ENCODE results near the gene TEKT3.

Gene TEKT3

DNA sequence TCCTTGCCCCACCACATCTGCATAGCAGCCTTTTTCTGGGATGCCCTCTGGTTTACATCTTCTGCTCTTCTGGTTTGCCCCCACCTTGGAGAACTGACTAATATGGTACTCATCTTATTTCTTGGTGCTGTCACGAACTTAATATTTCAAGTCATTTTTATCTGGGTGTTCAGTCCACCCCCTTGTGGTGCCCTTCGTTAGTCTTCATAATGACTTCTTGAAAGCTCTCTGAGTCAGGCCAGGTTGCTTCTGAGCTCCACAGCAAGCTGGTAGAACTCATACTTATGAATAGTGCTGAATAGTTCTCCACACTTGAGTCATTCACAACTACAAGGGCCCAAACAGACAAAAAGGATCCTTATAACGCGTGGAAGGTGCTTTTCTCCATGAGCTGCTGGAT is 35.8 kb upstream of the TEKT3 start:
- H3K4me3 ChIP-seq (ENCODE audit: low read length) = peak overlapping the region; percentile 48
- no peaks in the 10 kb centered on the region for H3K36me3 ChIP-seq (ENCODE audit: control insufficient read depth, insufficient read depth, low read length, severe bottlenecking)
- H3K9ac ChIP-seq (ENCODE audit: low read length) = peak overlapping the region; percentile 46
- peak; percentile 20 for DNase-seq (ENCODE audit: low read depth)
- peaks cover 19% of the 10 kb centered on the region for H3K4me1 ChIP-seq (ENCODE audit: control insufficient read depth, insufficient read depth, low read length)
- no peaks in the 10 kb centered on the region for H3K27me3 ChIP-seq (replicated peaks; ENCODE audit: control insufficient read depth, insufficient read depth, low read length)
- no peaks in the 10 kb centered on the region for H3K9me3 ChIP-seq (ENCODE audit: control insufficient read depth, low read length)

DNA sequence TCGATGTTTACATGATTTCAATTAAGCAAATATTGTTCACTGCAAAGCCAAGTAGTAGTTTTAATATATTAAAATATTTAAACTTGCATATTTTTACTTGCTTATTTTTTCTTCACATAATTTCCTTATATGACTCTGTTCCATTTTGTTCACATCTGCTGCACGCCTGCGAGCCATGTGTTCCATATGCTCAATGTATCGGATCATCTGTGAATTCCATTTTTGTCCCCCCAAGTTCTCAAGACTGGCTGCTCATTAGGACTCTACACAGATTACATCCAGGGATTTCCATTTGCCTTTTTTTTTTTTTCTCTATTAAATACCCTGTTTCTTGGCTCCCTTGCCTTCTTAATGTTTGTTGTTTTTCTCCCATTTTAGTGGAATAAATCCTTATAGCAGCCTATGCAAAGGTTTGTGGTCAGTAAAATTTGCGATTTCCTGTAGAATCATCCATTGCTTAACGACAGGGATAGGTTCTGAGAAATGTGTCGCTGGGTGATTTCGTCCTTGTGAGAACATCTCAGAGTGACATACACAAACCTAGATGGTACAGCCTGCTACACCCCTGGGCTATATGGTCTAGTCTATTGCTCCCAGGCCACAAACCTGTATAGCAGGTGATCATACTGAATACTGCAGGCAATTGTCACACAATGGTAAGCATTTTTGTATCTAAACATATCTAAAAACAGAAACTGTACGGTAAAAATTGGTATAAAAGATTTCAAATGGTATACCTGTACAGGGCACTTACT is 30.2 kb upstream of the TEKT3 start:
- no peak overlapping the region for H3K4me3 ChIP-seq (ENCODE audit: low read length)
- no peak overlapping the region for H3K9ac ChIP-seq (ENCODE audit: low read length)
- DNase-seq (ENCODE audit: low read depth) = no peak
- H3K9me3 ChIP-seq (ENCODE audit: control insufficient read depth, low read length) = no peaks in the 10 kb centered on the region
- no peaks in the 10 kb centered on the region for H3K27me3 ChIP-seq (replicated peaks; ENCODE audit: control insufficient read depth, insufficient read depth, low read length)
- H3K36me3 ChIP-seq (ENCODE audit: control insufficient read depth, insufficient read depth, low read length, severe bottlenecking) = no peaks in the 10 kb centered on the region
- no peaks in the 10 kb centered on the region for H3K4me1 ChIP-seq (ENCODE audit: control insufficient read depth, insufficient read depth, low read length)

DNA sequence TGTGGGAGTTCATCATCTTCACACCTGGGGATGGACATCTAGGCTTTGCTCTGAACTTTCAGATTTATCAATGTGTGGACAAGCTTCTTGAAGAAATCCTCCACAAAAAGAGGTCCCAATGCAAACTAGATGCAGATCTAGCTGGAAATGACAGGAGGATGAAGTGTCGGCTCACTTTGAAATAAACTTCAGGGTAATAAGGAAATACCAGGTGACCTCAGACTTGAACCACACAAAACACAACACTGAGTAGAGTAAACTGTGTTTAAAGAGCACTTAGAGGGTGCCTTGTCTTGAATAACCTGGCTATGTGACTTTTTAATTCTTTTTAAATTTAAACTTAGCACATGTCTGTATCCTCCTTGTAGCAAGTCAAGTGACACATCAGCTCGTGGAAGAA is 27.2 kb upstream of the TEKT3 start:
- Histone ChIP-seq H3K9ac (ENCODE audit: low read length) (no peak overlapping the region), H3K27me3 (replicated peaks; ENCODE audit: control insufficient read depth, insufficient read depth, low read length) (no peaks in the 10 kb centered on the region), H3K4me1 (ENCODE audit: control insufficient read depth, insufficient read depth, low read length) (peaks cover 7% of the 10 kb centered on the region), H3K4me3 (ENCODE audit: low read length) (no peak overlapping the region), H3K9me3 (ENCODE audit: control insufficient read depth, low read length) (no peaks in the 10 kb centered on the region), H3K36me3 (ENCODE audit: control insufficient read depth, insufficient read depth, low read length, severe bottlenecking) (no peaks in the 10 kb centered on the region)
- DNase-seq (ENCODE audit: low read depth) = no peak

DNA sequence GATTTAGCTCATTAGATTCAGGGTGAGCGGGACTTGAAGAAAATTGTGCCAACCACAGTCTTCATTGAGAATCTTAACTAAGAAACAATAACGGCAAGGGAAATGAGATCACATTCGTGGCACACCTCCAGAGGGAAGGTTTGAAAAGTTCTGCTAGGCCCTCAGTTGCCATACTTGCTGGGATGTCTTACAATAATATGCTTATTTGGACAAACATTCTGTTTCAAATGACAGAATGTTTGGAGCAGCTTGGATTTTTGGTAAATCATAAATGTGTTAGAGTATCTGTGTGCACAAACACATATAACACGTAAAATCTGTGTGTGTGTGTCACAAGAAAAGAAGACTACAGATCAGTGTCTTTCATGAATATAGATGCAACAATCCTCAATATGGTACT is 24.6 kb upstream of the TEKT3 start:
- H3K4me3 ChIP-seq (ENCODE audit: low read length) = no peak overlapping the region
- peaks cover 7% of the 10 kb centered on the region for H3K4me1 ChIP-seq (ENCODE audit: control insufficient read depth, insufficient read depth, low read length)
- no peaks in the 10 kb centered on the region for H3K27me3 ChIP-seq (replicated peaks; ENCODE audit: control insufficient read depth, insufficient read depth, low read length)
- no peak for DNase-seq (ENCODE audit: low read depth)
- no peak overlapping the region for H3K9ac ChIP-seq (ENCODE audit: low read length)
- H3K36me3 ChIP-seq (ENCODE audit: control insufficient read depth, insufficient read depth, low read length, severe bottlenecking) = no peaks in the 10 kb centered on the region
- no peaks in the 10 kb centered on the region for H3K9me3 ChIP-seq (ENCODE audit: control insufficient read depth, low read length)

DNA sequence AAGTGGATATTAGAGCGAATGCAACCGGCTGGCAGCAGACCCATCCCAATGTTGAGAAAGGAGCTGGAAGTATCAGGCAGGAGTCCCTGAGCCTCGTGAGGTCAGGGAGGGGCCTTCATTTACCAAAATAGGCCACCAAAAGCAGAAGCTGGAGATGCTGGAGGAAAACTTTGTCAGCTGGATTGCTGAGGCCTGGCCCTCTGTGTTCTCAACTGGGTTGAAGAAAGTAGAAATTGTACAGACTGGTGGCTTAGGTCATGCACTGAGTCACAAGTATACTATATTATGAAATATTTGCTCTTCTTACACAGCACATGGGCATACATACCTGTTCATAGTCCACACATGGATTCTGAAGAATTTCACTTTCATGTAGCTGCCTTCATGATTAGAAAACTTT is 23.2 kb upstream of the TEKT3 start:
- H3K36me3 ChIP-seq (ENCODE audit: control insufficient read depth, insufficient read depth, low read length, severe bottlenecking) = no peaks in the 10 kb centered on the region
- H3K9me3 ChIP-seq (ENCODE audit: control insufficient read depth, low read length) = no peaks in the 10 kb centered on the region
- H3K9ac ChIP-seq (ENCODE audit: low read length) = no peak overlapping the region
- no peaks in the 10 kb centered on the region for H3K27me3 ChIP-seq (replicated peaks; ENCODE audit: control insufficient read depth, insufficient read depth, low read length)
- H3K4me3 ChIP-seq (ENCODE audit: low read length) = no peak overlapping the region
- peaks cover 7% of the 10 kb centered on the region for H3K4me1 ChIP-seq (ENCODE audit: control insufficient read depth, insufficient read depth, low read length)
- no peak for DNase-seq (ENCODE audit: low read depth)

DNA sequence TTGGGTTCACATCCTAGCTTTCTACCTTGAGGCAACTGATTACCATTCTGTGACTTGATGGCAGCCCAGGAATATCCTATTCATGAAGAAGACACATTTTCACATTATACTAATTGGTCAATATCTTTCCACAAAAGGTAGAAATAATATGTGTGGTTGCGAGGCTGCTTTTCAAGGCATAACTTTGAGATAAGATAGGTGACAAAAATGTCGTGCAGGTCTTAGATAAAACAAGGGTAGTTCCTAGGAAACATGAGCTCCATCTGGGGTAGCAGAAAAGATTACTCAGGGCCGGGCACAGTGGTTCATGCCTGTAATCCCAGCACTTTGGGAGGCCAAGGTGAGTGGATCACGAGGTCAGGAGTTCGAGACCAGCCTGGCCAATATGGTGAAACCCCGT is 22.3 kb upstream of the TEKT3 start:
- DNase-seq (ENCODE audit: low read depth) = no peak
- H3K9me3 ChIP-seq (ENCODE audit: control insufficient read depth, low read length) = no peaks in the 10 kb centered on the region
- no peaks in the 10 kb centered on the region for H3K36me3 ChIP-seq (ENCODE audit: control insufficient read depth, insufficient read depth, low read length, severe bottlenecking)
- no peaks in the 10 kb centered on the region for H3K27me3 ChIP-seq (replicated peaks; ENCODE audit: control insufficient read depth, insufficient read depth, low read length)
- H3K4me1 ChIP-seq (ENCODE audit: control insufficient read depth, insufficient read depth, low read length) = peaks cover 7% of the 10 kb centered on the region
- H3K4me3 ChIP-seq (ENCODE audit: low read length) = no peak overlapping the region
- no peak overlapping the region for H3K9ac ChIP-seq (ENCODE audit: low read length)

DNA sequence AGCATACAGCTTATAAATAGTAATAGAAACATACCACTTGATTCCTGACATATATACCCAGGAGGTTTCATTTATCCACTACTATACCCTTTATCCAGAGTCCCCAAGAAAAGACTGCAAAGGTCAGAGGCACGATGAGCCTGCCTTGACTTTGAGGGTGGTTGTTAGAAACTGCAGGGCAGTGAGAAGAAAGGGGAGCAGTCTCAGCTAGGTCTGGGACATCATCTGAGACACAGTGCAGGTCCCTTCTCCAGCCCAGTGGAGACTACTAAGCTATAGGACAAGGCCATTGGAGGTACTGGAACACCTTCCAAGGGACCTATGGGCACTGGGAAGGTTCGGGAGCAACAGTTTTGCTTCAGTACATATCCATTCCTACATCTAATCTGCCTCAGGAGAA is 20.2 kb upstream of the TEKT3 start:
- H3K36me3 ChIP-seq (ENCODE audit: control insufficient read depth, insufficient read depth, low read length, severe bottlenecking) = no peaks in the 10 kb centered on the region
- peaks cover 7% of the 10 kb centered on the region for H3K4me1 ChIP-seq (ENCODE audit: control insufficient read depth, insufficient read depth, low read length)
- H3K9ac ChIP-seq (ENCODE audit: low read length) = no peak overlapping the region
- no peak for DNase-seq (ENCODE audit: low read depth)
- no peaks in the 10 kb centered on the region for H3K9me3 ChIP-seq (ENCODE audit: control insufficient read depth, low read length)
- H3K27me3 ChIP-seq (replicated peaks; ENCODE audit: control insufficient read depth, insufficient read depth, low read length) = no peaks in the 10 kb centered on the region
- no peak overlapping the region for H3K4me3 ChIP-seq (ENCODE audit: low read length)

DNA sequence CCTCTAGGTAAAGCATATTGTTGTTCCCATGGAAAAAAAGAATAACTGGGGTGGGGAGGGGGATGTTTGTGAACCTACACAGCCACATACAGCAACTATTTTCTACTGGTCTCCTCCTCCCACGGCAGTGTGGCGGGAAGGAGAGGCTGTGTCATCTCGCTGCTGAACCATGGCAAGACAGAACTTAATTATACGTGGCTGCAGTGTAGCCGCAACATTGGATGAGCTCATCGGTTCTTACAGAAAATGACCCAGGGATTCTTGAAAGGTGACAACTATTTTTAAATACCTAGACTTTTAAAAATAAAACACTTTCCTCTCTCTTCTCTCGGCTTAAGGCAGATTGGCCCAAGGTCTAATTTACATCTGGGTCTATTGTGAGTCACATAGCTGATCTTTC is 19.8 kb upstream of the TEKT3 start:
- Histone ChIP-seq H3K36me3 (ENCODE audit: control insufficient read depth, insufficient read depth, low read length, severe bottlenecking) (no peaks in the 10 kb centered on the region), H3K4me1 (ENCODE audit: control insufficient read depth, insufficient read depth, low read length) (peaks cover 7% of the 10 kb centered on the region)
- DNase-seq (ENCODE audit: low read depth) = no peak

DNA sequence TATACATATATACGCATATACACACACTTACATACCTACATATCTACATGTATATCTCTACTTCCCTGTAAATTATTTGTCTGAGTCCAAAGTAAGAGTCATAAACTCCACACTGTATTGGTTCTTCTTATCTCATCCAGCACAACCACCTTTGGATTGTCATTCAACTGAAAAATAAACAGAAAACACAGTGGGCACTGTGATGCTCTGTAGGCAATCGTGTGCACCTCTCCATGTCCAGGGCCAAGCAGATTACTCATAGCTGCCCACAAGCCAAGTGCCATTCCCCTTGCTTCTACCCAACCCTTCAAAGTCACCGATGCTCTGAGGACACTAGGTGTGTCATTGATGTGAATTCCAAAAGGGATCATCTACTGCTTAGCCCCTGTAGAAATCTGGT is 12.9 kb upstream of the TEKT3 start:
- no peak overlapping the region for H3K9ac ChIP-seq (ENCODE audit: low read length)
- H3K9me3 ChIP-seq (ENCODE audit: control insufficient read depth, low read length) = no peaks in the 10 kb centered on the region
- no peak for DNase-seq (ENCODE audit: low read depth)
- peaks cover 37% of the 10 kb centered on the region for H3K4me1 ChIP-seq (ENCODE audit: control insufficient read depth, insufficient read depth, low read length)
- H3K4me3 ChIP-seq (ENCODE audit: low read length) = no peak overlapping the region
- H3K36me3 ChIP-seq (ENCODE audit: control insufficient read depth, insufficient read depth, low read length, severe bottlenecking) = no peaks in the 10 kb centered on the region
- no peaks in the 10 kb centered on the region for H3K27me3 ChIP-seq (replicated peaks; ENCODE audit: control insufficient read depth, insufficient read depth, low read length)

More for the DNA sequence above, 19.8 kb upstream of the TEKT3 start:
- Histone ChIP-seq H3K9ac (ENCODE audit: low read length) (no peak overlapping the region), H3K4me3 (ENCODE audit: low read length) (no peak overlapping the region), H3K9me3 (ENCODE audit: control insufficient read depth, low read length) (no peaks in the 10 kb centered on the region), H3K27me3 (replicated peaks; ENCODE audit: control insufficient read depth, insufficient read depth, low read length) (no peaks in the 10 kb centered on the region)

DNA sequence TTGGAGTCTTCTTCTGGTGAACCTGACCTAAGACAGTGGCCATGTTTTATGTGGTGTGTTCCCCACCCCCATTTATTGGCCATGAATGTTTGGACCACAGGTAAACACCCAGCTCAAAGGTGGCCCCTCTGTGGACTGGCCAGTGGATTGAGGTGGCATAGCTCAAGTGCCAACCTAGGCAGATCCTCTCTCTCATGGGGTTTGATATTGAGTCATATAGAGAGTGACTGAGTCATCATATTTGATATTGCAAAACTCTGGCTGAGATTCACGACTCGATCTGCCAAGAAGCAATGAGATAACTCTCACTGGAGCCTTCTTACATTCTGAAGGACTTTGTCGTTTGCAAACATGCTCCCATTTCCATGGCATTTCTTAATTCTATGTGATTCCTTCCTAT is 10.5 kb upstream of the TEKT3 start:
- Histone ChIP-seq H3K36me3 (ENCODE audit: control insufficient read depth, insufficient read depth, low read length, severe bottlenecking) (no peaks in the 10 kb centered on the region), H3K9ac (ENCODE audit: low read length) (peak overlapping the region; percentile 74), H3K9me3 (ENCODE audit: control insufficient read depth, low read length) (no peaks in the 10 kb centered on the region), H3K27me3 (replicated peaks; ENCODE audit: control insufficient read depth, insufficient read depth, low read length) (no peaks in the 10 kb centered on the region), H3K4me1 (ENCODE audit: control insufficient read depth, insufficient read depth, low read length) (peaks cover 50% of the 10 kb centered on the region), H3K4me3 (ENCODE audit: low read length) (peak overlapping the region; percentile 50)
- peak; percentile 92 for DNase-seq (ENCODE audit: low read depth)

DNA sequence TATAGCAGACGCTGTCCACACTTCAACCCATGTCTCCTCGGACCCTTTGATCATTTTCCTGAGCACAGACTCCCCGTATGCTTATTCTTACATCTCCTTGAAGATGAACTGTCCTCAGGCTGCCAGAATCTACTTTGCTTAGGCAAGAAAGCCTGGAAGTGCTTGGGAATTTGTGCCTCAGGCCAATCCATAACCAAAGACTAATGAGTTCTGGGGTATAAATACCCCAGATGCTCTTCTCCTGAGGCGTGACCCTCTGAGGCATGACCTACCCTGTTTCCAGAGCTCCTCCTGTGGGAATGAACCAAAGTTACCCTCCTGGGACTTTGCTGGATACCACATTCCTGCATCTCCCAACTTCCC is 10.1 kb upstream of the TEKT3 start:
- peak overlapping the region; percentile 50 for H3K4me3 ChIP-seq (ENCODE audit: low read length)
- H3K36me3 ChIP-seq (ENCODE audit: control insufficient read depth, insufficient read depth, low read length, severe bottlenecking) = no peaks in the 10 kb centered on the region
- peaks cover 50% of the 10 kb centered on the region for H3K4me1 ChIP-seq (ENCODE audit: control insufficient read depth, insufficient read depth, low read length)
- no peak for DNase-seq (ENCODE audit: low read depth)
- no peaks in the 10 kb centered on the region for H3K27me3 ChIP-seq (replicated peaks; ENCODE audit: control insufficient read depth, insufficient read depth, low read length)
- peak overlapping the region; percentile 74 for H3K9ac ChIP-seq (ENCODE audit: low read length)
- no peaks in the 10 kb centered on the region for H3K9me3 ChIP-seq (ENCODE audit: control insufficient read depth, low read length)
